Motor neuron (in vitro differentiated cells): ENCODE data around the gene WASHC1. TPM values are rescaled to one million over a fixed set of nuclear protein-coding genes. Genes with fewer than 3 reads are reported as not detected.

Experiments
- total RNA-seq, 8 experiments: library from RNA; unstranded; fragments of 300-600 nt; gene quantifications; 2 replicates each; pipeline versions ENCODE4 v1.2.3 to v1.2.4, GENCODE V29; 2022

WASHC1 gene
- total RNA-seq, 8 experiments from 2014 or later: 7.4 to 19.5 (median 10.2) TPM

Other genes with a start within 250 kb of the WASHC1 start
- gene FOXD4, start 89.0 kb upstream of the WASHC1 start, total RNA-seq: 1 to 10 TPM in 2 of 8 experiments, under 1 TPM in 5, not detected in 1; 0.09 to 2.3 (median 0.63) TPM
- 10 to 100 TPM; 16.5 to 65.3 (median 32.2) TPM for gene ZNG1A, start 149.6 kb upstream of the WASHC1 start, total RNA-seq
- gene DOCK8, start 185.4 kb upstream of the WASHC1 start, total RNA-seq: 1 to 10 TPM in 1 of 8 experiments, under 1 TPM in 7; 0.05 to 6.1 (median 0.18) TPM